GM19239 (cell line): Measurements from ENCODE around the gene IGF2R.
A peak's percentile ranks its signal among the peaks of the same experiment; 100 is the strongest.
"Not testable (repeated sequence)": the region's sequence is repeated elsewhere in the genome, so short reads cannot be mapped to it uniquely, and the experiment has no call there.

Experiments used
- DNase-seq: peaks from one replicate; pipeline ENCODE4 v3.0.0; 2011; ENCODE audit warnings: low spot score; ENCODE audit not compliant: insufficient read length
- FAIRE-seq: peaks from 2 replicates; lab custom pipeline; 2011; peaks lifted over from hg19 to GRCh38; lab: Jason Lieb, UNC

IGF2R gene

GRCh38 chr6:159952289-159953005, 16.4 kb upstream of the IGF2R start:
- FAIRE-seq (no peak), DNase-seq (no peak)

GRCh38 chr6:159953091-159953601, 15.7 kb upstream of the IGF2R start:
- no peak for FAIRE-seq
- no peak for DNase-seq

DNA sequence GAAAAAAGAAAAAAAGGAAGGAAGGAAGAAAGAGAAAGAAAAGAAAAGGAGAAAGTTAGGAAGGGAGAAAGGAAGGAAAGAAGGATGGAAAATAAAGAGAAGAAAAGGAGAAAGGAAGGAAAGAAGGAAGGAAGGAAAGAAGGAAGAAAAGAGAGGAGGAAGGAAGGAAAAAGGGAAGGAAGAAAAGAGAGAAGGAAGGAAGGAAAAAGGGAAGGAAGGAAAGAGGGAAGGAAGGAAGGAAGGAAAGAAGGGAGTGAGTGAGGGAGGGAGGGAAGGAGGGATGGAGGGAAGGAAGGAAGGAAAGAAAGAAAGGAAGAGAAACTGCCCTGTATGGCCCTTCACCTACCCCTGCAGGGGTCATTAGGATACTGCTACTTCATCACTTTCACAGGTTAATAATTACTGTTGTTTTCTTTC, 12.9 kb upstream of the IGF2R start:
- FAIRE-seq (no peak), DNase-seq (no peak)

GRCh38 chr6:159957071-159957673, 11.7 kb upstream of the IGF2R start:
- no peak for FAIRE-seq
- DNase-seq: no peak

GRCh38 chr6:159959165-159959975, 9.5 kb upstream of the IGF2R start:
- DNase-seq: no peak
- peak; percentile 18 for FAIRE-seq

DNA sequence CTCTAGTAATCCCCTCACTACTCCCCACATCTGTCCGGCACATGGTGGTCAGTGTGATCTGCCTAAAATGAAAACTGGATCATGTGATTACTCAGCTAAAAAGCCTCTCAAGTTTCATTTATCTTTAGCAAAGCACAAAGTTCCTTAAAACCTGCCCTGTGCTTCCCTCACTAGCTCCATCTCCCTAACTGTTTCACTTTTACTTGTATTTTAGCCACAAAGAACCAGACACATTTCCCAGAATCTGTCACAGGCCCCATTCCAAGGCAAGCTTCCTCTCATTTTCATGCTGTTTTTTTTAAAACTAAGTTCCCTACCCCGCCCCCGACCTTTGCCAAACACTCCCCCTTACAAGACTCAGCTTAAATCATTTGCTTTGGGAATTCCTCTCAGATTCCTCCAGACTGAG, 8.9 kb upstream of the IGF2R start:
- peak; percentile 4 for FAIRE-seq
- no peak for DNase-seq

DNA sequence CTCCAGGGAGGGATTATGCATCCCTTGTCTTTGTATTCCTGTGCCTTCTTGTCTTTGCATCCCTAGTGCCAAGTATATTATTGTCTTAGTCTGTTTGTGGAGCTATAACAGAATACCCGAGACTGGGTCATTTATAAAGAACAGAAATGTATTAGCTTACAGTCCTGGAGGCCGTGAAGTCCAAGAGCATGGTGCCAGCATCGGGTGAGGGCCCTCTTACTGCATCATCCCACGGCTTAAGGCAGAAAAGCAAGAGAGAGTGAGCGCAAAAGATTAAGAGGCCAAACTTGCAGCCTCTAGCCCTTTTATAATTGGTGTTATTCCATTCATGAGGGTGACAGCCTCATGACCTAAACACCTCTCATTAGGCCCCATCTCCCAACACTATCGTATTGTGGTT, 8.4 kb upstream of the IGF2R start:
- DNase-seq (no peak), FAIRE-seq (no peak)

- DNase-seq (no peak), FAIRE-seq (no peak)
These were observed 7.4 kb upstream of the IGF2R start for GRCh38 chr6:159961528-159961927.

- DNase-seq (no peak), FAIRE-seq (no peak)
These were observed 5.8 kb upstream of the IGF2R start for GRCh38 chr6:159963111-159963510.

DNA sequence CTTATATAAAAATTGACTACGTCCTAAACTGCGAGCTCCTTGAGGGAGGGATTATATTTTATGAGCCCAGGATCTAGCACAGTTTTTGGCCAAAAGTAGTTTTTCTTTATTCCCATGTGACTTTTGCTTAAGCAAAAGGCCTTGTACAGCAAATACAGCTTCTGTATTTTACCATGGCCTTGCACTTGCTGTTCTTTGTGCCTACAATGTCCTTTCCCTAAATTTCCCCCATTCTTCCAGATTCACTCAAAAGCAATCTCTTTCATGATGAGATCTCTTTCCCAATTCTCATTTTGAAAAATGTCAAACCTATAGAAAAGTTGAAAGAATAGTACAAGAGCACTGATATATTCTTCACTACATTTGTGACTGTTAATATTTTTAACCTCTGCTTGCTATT, 4.8 kb upstream of the IGF2R start:
- no peak for DNase-seq
- no peak for FAIRE-seq

DNA sequence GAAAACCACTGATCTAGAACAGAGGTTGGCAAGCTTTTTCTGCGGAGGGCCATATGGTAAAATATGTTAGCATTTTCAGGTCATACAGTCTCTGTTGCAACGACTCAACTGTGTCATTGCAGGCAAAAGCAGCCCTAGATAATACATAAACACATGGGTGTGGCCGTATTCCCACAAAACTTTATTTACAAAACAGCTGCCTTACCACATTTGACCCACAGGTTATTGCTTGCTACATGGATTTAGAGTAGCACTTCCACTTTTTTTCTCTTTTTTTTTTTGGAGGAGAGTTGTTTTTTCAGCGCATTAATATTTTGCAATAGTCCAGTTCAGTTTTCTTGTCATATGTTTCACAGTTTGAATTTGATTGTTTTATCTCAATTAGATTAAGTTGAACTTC, 2.5 kb upstream of the IGF2R start:
- no peak for DNase-seq
- no peak for FAIRE-seq

- no peak for FAIRE-seq
- no peak for DNase-seq
These were observed 1.9 kb upstream of the IGF2R start for GRCh38 chr6:159966981-159967380.

- DNase-seq, FAIRE-seq: not testable (repeated sequence)
These were observed 1.3 kb upstream of the IGF2R start for GRCh38 chr6:159967621-159968020.

DNA sequence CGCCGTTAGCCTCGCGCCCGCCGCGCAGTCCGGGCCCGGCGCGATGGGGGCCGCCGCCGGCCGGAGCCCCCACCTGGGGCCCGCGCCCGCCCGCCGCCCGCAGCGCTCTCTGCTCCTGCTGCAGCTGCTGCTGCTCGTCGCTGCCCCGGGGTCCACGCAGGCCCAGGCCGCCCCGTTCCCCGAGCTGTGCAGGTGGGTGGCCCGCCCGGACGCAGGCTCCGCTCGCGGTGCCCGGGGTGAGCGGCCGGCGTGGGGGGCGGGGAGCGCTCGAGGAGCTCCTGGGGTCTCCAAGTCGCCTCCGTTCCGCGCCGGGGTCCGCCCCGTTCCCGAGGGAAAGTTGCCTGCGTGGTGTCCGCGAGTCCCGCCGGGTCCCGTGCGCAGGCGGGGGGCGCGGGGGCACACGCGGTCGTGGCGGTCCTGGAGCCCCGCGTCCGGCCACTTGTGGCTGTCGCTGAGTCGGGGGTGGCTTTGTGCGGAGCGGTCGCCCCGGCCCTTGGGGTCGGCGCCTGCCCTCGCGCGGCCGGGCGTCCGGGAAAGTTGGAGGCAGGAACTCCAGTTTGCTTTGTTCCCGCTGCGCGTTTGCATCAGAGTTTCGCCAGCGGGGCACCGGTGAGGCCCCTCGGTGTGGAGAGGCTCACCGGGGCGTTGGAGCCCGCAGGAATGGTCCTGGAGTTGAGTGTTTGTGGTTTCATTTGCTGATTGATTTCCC, 476 bp downstream of the IGF2R start:
- FAIRE-seq: no peak

GRCh38 chr6:159969921-159970320, 1.0 kb downstream of the IGF2R start:
- peak; percentile 64 for FAIRE-seq
- DNase-seq: peak; percentile 63

More for the DNA sequence above, 476 bp downstream of the IGF2R start:
- DNase-seq: no peak

- DNase-seq (no peak), FAIRE-seq (no peak)
These were observed 1.8 kb downstream of the IGF2R start for GRCh38 chr6:159970659-159971063.

DNA sequence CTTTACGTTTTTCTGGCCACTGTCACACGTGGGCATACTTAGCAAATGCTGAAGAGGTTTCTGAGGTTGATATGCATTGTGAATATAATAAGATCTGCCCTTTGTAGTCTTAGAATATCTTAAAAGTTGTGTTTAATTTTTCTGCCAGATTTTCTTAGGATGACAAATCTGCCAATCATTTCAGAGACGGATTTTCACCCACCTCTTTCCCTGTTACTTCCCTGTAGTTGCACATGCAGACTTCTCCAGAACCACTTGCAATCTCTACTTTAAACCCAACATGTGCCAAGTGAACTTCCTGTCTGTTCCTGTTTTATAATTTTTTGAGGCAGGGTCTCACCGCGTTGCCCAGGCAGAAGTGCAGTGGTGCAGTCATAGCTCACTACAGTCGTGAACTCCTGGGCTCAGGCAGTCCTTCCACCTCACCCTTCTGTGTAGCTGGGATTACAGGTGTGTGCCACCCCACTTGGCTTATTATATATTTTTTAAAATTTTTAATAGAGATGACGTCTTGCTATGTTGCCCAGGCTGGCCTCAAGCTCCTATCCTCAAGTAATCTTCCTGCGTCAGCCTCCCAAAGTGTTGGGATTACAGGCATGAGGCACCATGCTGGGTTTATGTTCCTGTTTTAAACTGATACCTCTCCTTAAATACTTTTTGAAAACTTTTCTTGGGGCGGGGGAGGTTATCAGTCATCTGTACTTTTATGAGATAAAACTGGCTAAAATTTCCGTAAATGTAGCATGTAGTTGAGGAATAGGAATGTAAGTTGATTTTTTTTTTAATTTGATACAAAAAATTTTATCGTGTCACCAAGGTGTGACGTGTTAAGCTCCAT, 2.7 kb downstream of the IGF2R start:
- no peak for DNase-seq
- no peak for FAIRE-seq

DNA sequence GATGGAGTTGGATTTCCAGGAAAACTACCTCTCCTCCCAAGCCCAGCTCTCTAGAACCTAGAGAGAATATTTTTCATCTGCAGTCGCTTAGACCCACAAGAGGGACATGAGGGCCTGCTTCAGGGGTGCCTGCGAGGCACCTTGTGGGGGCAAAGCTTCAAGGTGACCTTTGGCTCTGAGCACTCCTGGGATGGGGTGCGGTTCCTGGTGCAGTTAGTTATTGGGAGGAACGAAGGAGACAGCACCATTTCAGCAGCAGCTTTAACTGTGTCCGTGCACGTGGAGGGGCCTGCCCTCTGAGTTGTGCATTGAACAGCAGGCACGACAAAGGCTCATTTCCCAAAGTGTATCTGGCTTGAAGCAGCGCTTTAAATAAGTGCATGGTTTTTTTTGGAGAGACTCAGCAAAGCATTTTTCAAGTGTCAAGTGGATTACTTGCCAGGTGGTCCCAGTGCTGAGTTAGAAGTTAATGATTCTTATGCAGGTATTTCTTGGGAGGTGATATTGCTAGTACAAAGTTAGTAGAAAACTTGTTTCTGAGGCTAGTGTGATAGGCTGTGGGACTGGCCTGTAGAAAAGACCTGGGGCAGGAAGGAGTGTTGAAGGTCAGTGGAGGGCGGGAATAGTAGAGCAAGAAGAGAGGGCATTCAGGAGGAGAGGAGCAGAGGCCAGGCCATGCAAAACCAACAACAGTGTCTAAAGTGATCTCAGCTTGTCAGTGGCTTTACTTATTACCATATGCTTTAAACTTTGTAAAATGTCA, 3.8 kb downstream of the IGF2R start:
- DNase-seq (no peak), FAIRE-seq (no peak)

GRCh38 chr6:159973406-159973805, 4.5 kb downstream of the IGF2R start:
- DNase-seq (no peak), FAIRE-seq (peak; percentile 65)
